SK-N-SH (cell line): ENCODE results near the gene LRRC45. TPM values are rescaled to one million over a fixed set of nuclear protein-coding genes. Genes with fewer than 3 reads are reported as not detected.

Experiments used
- CTCF ChIA-PET: fragments of 300-600, 350-600 bp; formaldehyde crosslinking; extraction: SDS; loops from one replicate; lab custom pipeline; 2021; lab: Yijun Ruan, JAX
- POLR2A ChIA-PET: fragments of 350-600 bp; sonication (Branson Sonifier 250); formaldehyde crosslinking; extraction: SDS; loops from one replicate; lab custom pipeline; 2020; ENCODE audit warnings: antibody characterized with exemption, inconsistent platforms; lab: Yijun Ruan, JAX
- DNase-seq: peaks from one replicate; pipeline ENCODE4 v3.0.0; 2012
- H2AFZ ChIP-seq: fragments of 200-600 bp; sonication (generic); 2 replicates; pipeline ENCODE4 v1.8.1; 2016; ENCODE audit warnings: antibody characterized with exemption, mild to moderate bottlenecking, low read depth
- H3F3A ChIP-seq: fragments of 200-600 bp; sonication (generic); replicated peaks from 2 replicates; pipeline ENCODE3; 2016; ENCODE audit warnings: antibody characterized with exemption, mild to moderate bottlenecking; ENCODE audit not compliant: insufficient read depth
- H3K27ac ChIP-seq, 2 experiments: fragments of 200-500 bp in 1 of 2; fragments of 200-600 bp in 1 of 2; sonication (Bioruptor generic) in 1 of 2; sonication (generic), shearing (Covaris generic) in 1 of 2; 2 replicates each; pipeline versions ENCODE4 v1.5.1 to v1.6.1; 2014 to 2016; ENCODE audit warnings: low read depth in 2 of 2, inconsistent platforms in 1 of 2, low read length in 1 of 2, mild to moderate bottlenecking in 1 of 2, mixed read lengths in 1 of 2
- H3K27me3 ChIP-seq: fragments of 200-600 bp; sonication (generic), shearing (Covaris generic); 2 replicates; pipeline ENCODE4 v1.6.1; 2016; ENCODE audit warnings: mixed run types; ENCODE audit not compliant: insufficient read depth
- H3K36me3 ChIP-seq, 2 experiments: fragments of 200-500 bp in 1 of 2; fragments of 200-600 bp in 1 of 2; sonication (Bioruptor generic) in 1 of 2; sonication (generic) in 1 of 2; replicated peaks in 1 of 2; 2 replicates each; pipeline versions ENCODE3 to v1.5.1; 2014 to 2016; ENCODE audit warnings: low read length in 1 of 2, mild to moderate bottlenecking in 1 of 2; ENCODE audit not compliant: insufficient read depth in 2 of 2, control insufficient read depth in 1 of 2
- H3K4me1 ChIP-seq, 2 experiments: fragments of 200-500 bp in 1 of 2; fragments of 200-600 bp in 1 of 2; sonication (Bioruptor generic) in 1 of 2; sonication (generic), shearing (Covaris generic) in 1 of 2; 2 replicates each; pipeline versions ENCODE4 v1.5.1 to v1.6.1; 2014 to 2016; ENCODE audit warnings: low read depth in 1 of 2, low read length in 1 of 2, mixed run types in 1 of 2; ENCODE audit not compliant: insufficient read depth in 2 of 2, control insufficient read depth in 1 of 2
- H3K4me2 ChIP-seq: fragments of 200-600 bp; sonication (generic), shearing (Covaris generic); 2 replicates; pipeline ENCODE4 v1.6.1; 2017; ENCODE audit warnings: mixed run types
- H3K4me3 ChIP-seq, 2 experiments: fragments of 200-500 bp in 1 of 2; fragments of 200-600 bp in 1 of 2; sonication (Bioruptor generic) in 1 of 2; sonication (generic), shearing (Covaris generic) in 1 of 2; 2 replicates each; pipeline versions ENCODE4 v1.5.1 to v1.8.1; 2014 to 2016; ENCODE audit warnings: low read depth in 2 of 2, inconsistent platforms in 1 of 2, low read length in 1 of 2, mild to moderate bottlenecking in 1 of 2, mixed read lengths in 1 of 2, moderate library complexity in 1 of 2
- H3K79me2 ChIP-seq: fragments of 200-600 bp; sonication (generic); 2 replicates; pipeline ENCODE4 v1.8.1; 2017; ENCODE audit warnings: mild to moderate bottlenecking; ENCODE audit not compliant: insufficient read depth
- H3K9ac ChIP-seq: fragments of 200-600 bp; sonication (generic); 2 replicates; pipeline ENCODE4 v1.6.1; 2017; ENCODE audit warnings: mixed run types
- H3K9me2 ChIP-seq: fragments of 200-600 bp; sonication (generic); 2 replicates; pipeline ENCODE4 v1.6.1; 2017; ENCODE audit warnings: mixed run types
- H3K9me3 ChIP-seq: fragments of 200-600 bp; sonication (generic); 2 replicates; pipeline ENCODE4 v1.6.1; 2017; ENCODE audit warnings: mixed run types, mild to moderate bottlenecking, moderate library complexity
- H4K20me1 ChIP-seq: fragments of 200-600 bp; sonication (generic); 2 replicates; pipeline ENCODE4 v1.6.1; 2017; ENCODE audit warnings: mild to moderate bottlenecking, mixed run types; ENCODE audit not compliant: insufficient read depth
- CHD2 ChIP-seq: fragments of 150-350 bp; IDR thresholded peaks from 2 replicates; pipeline ENCODE4 v1.6.1; 2018; ENCODE audit warnings: low read length; ENCODE audit not compliant: partially characterized antibody
- EZH2phosphoT487 ChIP-seq: fragments of 200-600 bp; sonication (generic); IDR thresholded peaks from 2 replicates; pipeline ENCODE4 v1.6.1; 2017; ENCODE audit warnings: low read depth, mixed run types, mild to moderate bottlenecking, antibody characterized with exemption, moderate library complexity, borderline replicate concordance
- FOXJ3 ChIP-seq: sonication (generic); formaldehyde crosslinking; IDR thresholded peaks from 2 replicates; pipeline ENCODE4 v1.5.1; 2020; ENCODE audit warnings: mild to moderate bottlenecking, missing genetic modification reagents
- GATA2 ChIP-seq: sonication (generic); formaldehyde crosslinking; IDR thresholded peaks from 2 replicates; pipeline ENCODE4 v1.5.0; 2020; ENCODE audit warnings: mild to moderate bottlenecking, missing genetic modification reagents
- MXI1 ChIP-seq: IDR thresholded peaks from 2 replicates; pipeline ENCODE4 v1.6.1; 2012; ENCODE audit warnings: mild to moderate bottlenecking, low read depth, low read length, improper control_type of control experiment
- TEAD4 ChIP-seq: IDR thresholded peaks from 2 replicates; pipeline ENCODE4 v1.4.0; 2012; ENCODE audit warnings: mild to moderate bottlenecking, borderline replicate concordance; ENCODE audit not compliant: insufficient read depth
- YY1 ChIP-seq: IDR thresholded peaks from 2 replicates; pipeline ENCODE4 v1.4.0; 2012; ENCODE audit warnings: low read depth, mild to moderate bottlenecking
- WGBS: methylation state at CpG from one replicate; pipeline ENCODE4 v1.1.6; 2017; ENCODE audit warnings: low lambda C conversion rate; 5-methylcytosine and 5-hydroxymethylcytosine counted together
- polyA plus RNA-seq, 3 experiments: library from polyadenylated mRNA; depleted of rRNA; stranded (reverse); fragments of >200 nt; gene quantifications; 2 replicates each; pipeline ENCODE4 v1.2.3, GENCODE V29; 2012
- TF ChIP-seq, protein P1 (sequence below): IDR thresholded peaks from 2 replicates; pipeline ENCODE4 v1.4.0; 2012; ENCODE audit warnings: low read depth
- TF ChIP-seq, protein P2 (sequence below): IDR thresholded peaks from 2 replicates; pipeline ENCODE4 v1.4.0; 2012; ENCODE audit warnings: low read depth, borderline replicate concordance
- TF ChIP-seq, protein P3 (sequence below): IDR thresholded peaks from 2 replicates; pipeline ENCODE4 v1.6.1; 2012; ENCODE audit warnings: mild to moderate bottlenecking, low read depth, low read length, moderate library complexity
- TF ChIP-seq, protein P4 (sequence below): fragments of 150-350 bp; IDR thresholded peaks from 2 replicates; pipeline ENCODE4 v1.6.1; 2017; ENCODE audit warnings: antibody characterized with exemption, low read length, low read depth, borderline replicate concordance

Gene LRRC45
- polyA plus RNA-seq, 1 of the 3 experiments (the other 2 are of a cell fraction) = 31.5 TPM

- POLR2A ChIA-PET = no interaction called here
- no peaks in the 10 kb centered on the region for H3K9me2 ChIP-seq
- H4K20me1 ChIP-seq = no peaks in the 10 kb centered on the region
- no peak overlapping the region for H3K4me2 ChIP-seq
- WGBS = 87% methylated on average over 17 of the region's 17 CpGs
- H3K9ac ChIP-seq = no peak overlapping the region
- TF ChIP-seq, protein P1, sequence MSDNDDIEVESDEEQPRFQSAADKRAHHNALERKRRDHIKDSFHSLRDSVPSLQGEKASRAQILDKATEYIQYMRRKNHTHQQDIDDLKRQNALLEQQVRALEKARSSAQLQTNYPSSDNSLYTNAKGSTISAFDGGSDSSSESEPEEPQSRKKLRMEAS = no peak
- TF ChIP-seq FOXJ3 (CRISPR knock-in tag) = no peak
- no peak for TF ChIP-seq CHD2
- TF ChIP-seq, protein P2, sequence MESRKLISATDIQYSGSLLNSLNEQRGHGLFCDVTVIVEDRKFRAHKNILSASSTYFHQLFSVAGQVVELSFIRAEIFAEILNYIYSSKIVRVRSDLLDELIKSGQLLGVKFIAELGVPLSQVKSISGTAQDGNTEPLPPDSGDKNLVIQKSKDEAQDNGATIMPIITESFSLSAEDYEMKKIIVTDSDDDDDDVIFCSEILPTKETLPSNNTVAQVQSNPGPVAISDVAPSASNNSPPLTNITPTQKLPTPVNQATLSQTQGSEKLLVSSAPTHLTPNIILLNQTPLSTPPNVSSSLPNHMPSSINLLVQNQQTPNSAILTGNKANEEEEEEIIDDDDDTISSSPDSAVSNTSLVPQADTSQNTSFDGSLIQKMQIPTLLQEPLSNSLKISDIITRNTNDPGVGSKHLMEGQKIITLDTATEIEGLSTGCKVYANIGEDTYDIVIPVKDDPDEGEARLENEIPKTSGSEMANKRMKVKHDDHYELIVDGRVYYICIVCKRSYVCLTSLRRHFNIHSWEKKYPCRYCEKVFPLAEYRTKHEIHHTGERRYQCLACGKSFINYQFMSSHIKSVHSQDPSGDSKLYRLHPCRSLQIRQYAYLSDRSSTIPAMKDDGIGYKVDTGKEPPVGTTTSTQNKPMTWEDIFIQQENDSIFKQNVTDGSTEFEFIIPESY = no peak
- TF ChIP-seq GATA2 = no peak
- TF ChIP-seq TEAD4 = no peak
- TF ChIP-seq, protein P3, sequence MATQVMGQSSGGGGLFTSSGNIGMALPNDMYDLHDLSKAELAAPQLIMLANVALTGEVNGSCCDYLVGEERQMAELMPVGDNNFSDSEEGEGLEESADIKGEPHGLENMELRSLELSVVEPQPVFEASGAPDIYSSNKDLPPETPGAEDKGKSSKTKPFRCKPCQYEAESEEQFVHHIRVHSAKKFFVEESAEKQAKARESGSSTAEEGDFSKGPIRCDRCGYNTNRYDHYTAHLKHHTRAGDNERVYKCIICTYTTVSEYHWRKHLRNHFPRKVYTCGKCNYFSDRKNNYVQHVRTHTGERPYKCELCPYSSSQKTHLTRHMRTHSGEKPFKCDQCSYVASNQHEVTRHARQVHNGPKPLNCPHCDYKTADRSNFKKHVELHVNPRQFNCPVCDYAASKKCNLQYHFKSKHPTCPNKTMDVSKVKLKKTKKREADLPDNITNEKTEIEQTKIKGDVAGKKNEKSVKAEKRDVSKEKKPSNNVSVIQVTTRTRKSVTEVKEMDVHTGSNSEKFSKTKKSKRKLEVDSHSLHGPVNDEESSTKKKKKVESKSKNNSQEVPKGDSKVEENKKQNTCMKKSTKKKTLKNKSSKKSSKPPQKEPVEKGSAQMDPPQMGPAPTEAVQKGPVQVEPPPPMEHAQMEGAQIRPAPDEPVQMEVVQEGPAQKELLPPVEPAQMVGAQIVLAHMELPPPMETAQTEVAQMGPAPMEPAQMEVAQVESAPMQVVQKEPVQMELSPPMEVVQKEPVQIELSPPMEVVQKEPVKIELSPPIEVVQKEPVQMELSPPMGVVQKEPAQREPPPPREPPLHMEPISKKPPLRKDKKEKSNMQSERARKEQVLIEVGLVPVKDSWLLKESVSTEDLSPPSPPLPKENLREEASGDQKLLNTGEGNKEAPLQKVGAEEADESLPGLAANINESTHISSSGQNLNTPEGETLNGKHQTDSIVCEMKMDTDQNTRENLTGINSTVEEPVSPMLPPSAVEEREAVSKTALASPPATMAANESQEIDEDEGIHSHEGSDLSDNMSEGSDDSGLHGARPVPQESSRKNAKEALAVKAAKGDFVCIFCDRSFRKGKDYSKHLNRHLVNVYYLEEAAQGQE = no peak
- TF ChIP-seq, protein P4, sequence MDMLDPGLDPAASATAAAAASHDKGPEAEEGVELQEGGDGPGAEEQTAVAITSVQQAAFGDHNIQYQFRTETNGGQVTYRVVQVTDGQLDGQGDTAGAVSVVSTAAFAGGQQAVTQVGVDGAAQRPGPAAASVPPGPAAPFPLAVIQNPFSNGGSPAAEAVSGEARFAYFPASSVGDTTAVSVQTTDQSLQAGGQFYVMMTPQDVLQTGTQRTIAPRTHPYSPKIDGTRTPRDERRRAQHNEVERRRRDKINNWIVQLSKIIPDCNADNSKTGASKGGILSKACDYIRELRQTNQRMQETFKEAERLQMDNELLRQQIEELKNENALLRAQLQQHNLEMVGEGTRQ = no peak
- no peak for TF ChIP-seq MXI1
- no peak for TF ChIP-seq YY1
- TF ChIP-seq EZH2phosphoT487 = no peak
- no peak overlapping the region for H3K27ac ChIP-seq
- no peaks in the 10 kb centered on the region for H3K36me3 ChIP-seq
- no peaks in the 10 kb centered on the region for H3K79me2 ChIP-seq
- H3K4me3 ChIP-seq = no peak overlapping the region
- peaks cover 6 to 15% of the 10 kb centered on the region in 2 experiments for H3K4me1 ChIP-seq
- H2AFZ ChIP-seq = no peak overlapping the region
- DNase-seq = no peak
- CTCF ChIA-PET = interaction anchor here (1.2 to 35.7 kb wide), 5 partner anchors 9 to 111 kb away, joined by 3 to 1216 read pairs (median 6); partner anchors contain the start of genes NOTUM and RAC3
- no peaks in the 10 kb centered on the region for H3K27me3 ChIP-seq
- H3F3A ChIP-seq = peaks cover 8% of the 10 kb centered on the region
- no peaks in the 10 kb centered on the region for H3K9me3 ChIP-seq
Observed at GRCh38 chr17:82041144-82041814, 18.2 kb downstream of the LRRC45 start.
